Measurements from ENCODE around the gene KRT81. TPM values are rescaled to one million over a fixed set of nuclear protein-coding genes. Genes with fewer than 3 reads are reported as not detected.

KRT81 gene
- total RNA-seq = 0.16 TPM in 1 of 3 replicates, not detected in the others

- no peak for TF ChIP-seq CTCF (IDR thresholded peaks at IDR 0.05; ENCODE audit: unreplicated experiment)
- Mint-ChIP-seq H3K4me1 (peaks cover 9% of the 10 kb centered on the region), H3K9me3 (no peaks in the 10 kb centered on the region), H3K36me3 (no peaks in the 10 kb centered on the region), H3K27ac (no peak within 1 kb of the TSS), H3K4me3 (no peak within 1 kb of the TSS), H3K27me3 (ENCODE audit: low read depth) (peaks cover 24% of the 10 kb centered on the region)
- peak in 1 of 2 experiments; percentile 28 for DNase-seq (ENCODE audit: low spot score in 2 of 2, unreplicated experiment in 2 of 2)
Measured at GRCh38 chr12:52291267-52291935, at the start of gene KRT81. TSS of gene KRT81 (minus strand) at chr12:52291534. CDS start at chr12:52291465, 69 bp downstream.

GRCh38 chr12:52338241-52338960 lies 47.1 kb upstream of the KRT81 start:
- TF ChIP-seq CTCF (IDR thresholded peaks at IDR 0.05; ENCODE audit: unreplicated experiment) = no peak
- no peak overlapping the region for H3K27ac Mint-ChIP-seq

GRCh38 chr12:52337054-52337453 lies 45.7 kb upstream of the KRT81 start:
- Mint-ChIP-seq H3K27ac (no peak overlapping the region), H3K36me3 (no peaks in the 10 kb centered on the region), H3K27me3 (ENCODE audit: low read depth) (peaks cover 7% of the 10 kb centered on the region), H3K9me3 (peaks cover 6% of the 10 kb centered on the region), H3K4me1 (peaks cover 14% of the 10 kb centered on the region), H3K4me3 (no peak overlapping the region)
- TF ChIP-seq CTCF (IDR thresholded peaks at IDR 0.05; ENCODE audit: unreplicated experiment) = no peak
- DNase-seq (ENCODE audit: low spot score in 2 of 2, unreplicated experiment in 2 of 2) = no peak

More at GRCh38 chr12:52338241-52338960, 47.1 kb upstream of the KRT81 start:
- Mint-ChIP-seq H3K9me3 (peaks cover 6% of the 10 kb centered on the region), H3K27me3 (ENCODE audit: low read depth) (peaks cover 7% of the 10 kb centered on the region), H3K4me3 (no peak overlapping the region), H3K36me3 (no peaks in the 10 kb centered on the region), H3K4me1 (peaks cover 14% of the 10 kb centered on the region)
- no peak for DNase-seq (ENCODE audit: low spot score in 2 of 2, unreplicated experiment in 2 of 2)

- Mint-ChIP-seq H3K9me3 (peaks cover 6% of the 10 kb centered on the region), H3K27me3 (ENCODE audit: low read depth) (peaks cover 4% of the 10 kb centered on the region), H3K36me3 (no peaks in the 10 kb centered on the region), H3K27ac (no peak overlapping the region), H3K4me3 (no peak overlapping the region), H3K4me1 (peaks cover 18% of the 10 kb centered on the region)
- TF ChIP-seq CTCF (IDR thresholded peaks at IDR 0.05; ENCODE audit: unreplicated experiment) = no peak
- no peak for DNase-seq (ENCODE audit: low spot score in 2 of 2, unreplicated experiment in 2 of 2)
Measured at GRCh38 chr12:52336641-52337040, 45.3 kb upstream of the KRT81 start.

GRCh38 chr12:52335598-52336262 lies 44.4 kb upstream of the KRT81 start:
- Mint-ChIP-seq H3K27me3 (ENCODE audit: low read depth) (peaks cover 2% of the 10 kb centered on the region), H3K4me1 (peaks cover 18% of the 10 kb centered on the region), H3K9me3 (peaks cover 6% of the 10 kb centered on the region), H3K36me3 (no peaks in the 10 kb centered on the region), H3K4me3 (no peak overlapping the region), H3K27ac (no peak overlapping the region)
- no peak for DNase-seq (ENCODE audit: low spot score in 2 of 2, unreplicated experiment in 2 of 2)
- no peak for TF ChIP-seq CTCF (IDR thresholded peaks at IDR 0.05; ENCODE audit: unreplicated experiment)
